HG03442 (cell line): Measurements from ENCODE around the gene IKBKE.
A peak's percentile ranks its signal among the peaks of the same experiment; 100 is the strongest.

Experiments used
- ATAC-seq: cut with Tn5 transposase; IDR thresholded peaks from one replicate; pipeline ENCODE4 v1.9.1; 2021; ENCODE audit warnings: mild to moderate bottlenecking, moderate library complexity; ENCODE audit not compliant: unreplicated experiment

Gene IKBKE

DNA sequence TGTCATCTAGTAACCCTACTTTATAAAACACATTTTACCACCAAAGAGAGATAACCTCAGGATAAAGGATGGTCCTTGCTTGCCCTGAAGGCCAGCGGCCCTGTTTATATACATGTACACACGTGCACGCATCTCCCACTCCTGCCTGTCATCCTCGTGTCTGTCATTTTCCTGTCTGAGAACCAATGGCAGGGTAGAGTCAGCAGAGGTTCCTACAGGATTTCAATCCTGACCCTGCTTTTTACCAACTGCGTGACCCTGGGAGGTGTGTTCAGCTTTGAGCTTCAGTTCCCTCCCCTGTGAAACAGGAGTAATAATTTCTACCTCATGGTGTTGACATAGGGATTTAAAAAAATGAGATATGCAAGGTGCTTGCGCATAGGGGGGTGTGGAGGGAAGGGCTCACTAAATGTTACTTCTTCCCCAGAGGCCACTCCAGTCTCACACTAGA is 24.8 kb downstream of the IKBKE start:
- ATAC-seq: no peak

DNA sequence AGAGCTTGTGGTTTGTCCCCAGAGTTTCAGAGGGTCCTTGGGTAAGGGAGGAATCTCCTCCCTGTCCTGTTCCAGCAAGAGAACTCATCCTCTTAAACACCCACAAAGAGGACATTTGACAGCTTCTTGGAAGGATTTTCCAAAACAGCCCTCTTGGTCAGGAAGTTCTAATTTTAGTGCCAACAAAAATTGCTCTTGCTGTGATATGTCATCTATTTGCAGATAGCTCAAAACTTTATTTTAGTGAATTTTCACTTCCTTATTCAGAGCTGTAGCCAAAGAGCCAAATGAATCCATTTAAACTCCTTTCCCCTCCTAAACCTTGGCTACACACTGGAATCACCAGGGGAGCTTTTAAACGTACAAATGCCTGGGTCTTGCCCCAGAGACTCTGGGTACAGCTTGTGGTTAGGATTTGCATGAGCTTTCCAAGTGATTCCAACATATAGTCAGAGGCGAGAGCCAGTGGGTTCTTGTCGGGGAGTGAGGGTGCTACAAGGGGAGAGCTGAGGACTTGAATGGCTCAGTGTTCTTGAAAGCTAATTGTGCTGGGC is 25.3 kb downstream of the IKBKE start:
- no peak for ATAC-seq

DNA sequence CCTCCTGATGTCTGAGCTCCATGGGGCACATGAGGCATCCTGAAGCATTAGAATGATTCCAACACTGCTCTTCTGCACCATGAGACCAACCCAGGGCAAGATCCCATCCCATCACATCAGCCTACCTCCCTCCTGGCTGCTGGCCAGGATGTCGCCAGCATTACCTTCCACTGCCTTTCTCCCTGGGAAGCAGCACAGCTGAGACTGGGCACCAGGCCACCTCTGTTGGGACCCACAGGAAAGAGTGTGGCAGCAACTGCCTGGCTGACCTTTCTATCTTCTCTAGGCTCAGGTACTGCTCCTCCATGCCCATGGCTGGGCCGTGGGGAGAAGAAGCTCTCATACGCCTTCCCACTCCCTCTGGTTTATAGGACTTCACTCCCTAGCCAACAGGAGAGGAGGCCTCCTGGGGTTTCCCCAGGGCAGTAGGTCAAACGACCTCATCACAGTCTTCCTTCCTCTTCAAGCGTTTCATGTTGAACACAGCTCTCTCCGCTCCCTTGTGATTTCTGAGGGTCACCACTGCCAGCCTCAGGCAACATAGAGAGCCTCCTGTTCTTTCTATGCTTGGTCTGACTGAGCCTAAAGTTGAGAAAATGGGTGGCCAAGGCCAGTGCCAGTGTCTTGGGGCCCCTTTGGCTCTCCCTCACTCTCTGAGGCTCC is 26.0 kb downstream of the IKBKE start:
- ATAC-seq: peak; percentile 67

DNA sequence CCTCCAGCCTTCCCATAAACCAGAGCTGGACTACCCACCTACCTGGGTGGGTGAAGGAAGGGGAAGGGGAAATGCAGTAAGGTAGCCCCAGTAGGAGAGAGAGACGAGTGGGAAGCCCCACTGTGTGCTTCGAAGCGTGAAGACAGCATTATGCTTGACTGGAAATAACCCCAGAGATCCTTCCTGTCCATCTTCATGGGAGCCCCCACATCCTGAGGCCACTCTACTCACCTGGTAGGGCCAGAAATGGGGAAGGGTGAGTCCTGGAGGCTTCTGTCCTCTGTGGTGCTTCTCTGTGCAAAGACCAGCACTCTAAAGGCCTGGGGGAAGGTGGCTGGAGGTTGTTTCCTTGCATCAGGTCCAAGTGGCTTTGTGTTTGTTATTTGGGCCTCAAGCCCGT is 27.1 kb downstream of the IKBKE start:
- no peak for ATAC-seq

DNA sequence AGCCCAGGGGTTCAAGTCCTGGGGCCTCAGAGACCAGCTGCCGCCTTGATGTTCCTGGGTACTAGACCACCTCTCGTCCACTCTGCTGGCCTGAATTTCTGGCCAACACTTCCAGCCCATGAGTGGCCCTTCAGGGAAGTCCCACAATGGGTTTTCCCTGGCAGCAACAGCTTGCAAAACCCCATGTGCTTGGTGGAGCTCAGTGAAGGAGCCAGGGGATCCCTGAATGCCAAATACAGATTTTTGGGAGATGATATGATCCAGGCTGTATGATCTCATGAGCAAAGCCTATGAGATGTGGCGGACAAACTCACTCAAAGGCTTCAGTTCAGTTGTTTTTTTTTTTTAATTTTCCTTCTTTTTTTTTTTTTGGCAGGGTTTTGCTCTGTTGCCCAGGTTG is 27.5 kb downstream of the IKBKE start:
- no peak for ATAC-seq

DNA sequence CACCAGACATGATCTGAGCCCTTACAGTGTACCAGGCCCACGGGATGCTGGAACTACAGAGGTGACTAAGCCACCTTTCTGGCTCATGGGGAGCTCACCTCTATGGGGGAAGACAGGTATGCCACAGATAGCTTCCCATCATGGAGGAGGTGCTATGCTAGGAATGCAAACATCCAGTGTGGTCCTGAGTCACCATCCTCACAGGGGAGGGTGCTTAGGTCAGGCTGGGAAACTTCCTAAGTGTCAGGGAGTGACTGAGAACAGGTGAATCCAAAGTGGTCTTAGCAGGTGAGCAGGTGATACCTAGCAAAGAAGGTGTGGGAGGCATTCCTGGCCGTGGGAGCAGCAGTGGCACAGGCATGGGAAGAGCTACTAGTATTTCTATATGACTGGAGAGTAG is 28.4 kb downstream of the IKBKE start:
- ATAC-seq: no peak

DNA sequence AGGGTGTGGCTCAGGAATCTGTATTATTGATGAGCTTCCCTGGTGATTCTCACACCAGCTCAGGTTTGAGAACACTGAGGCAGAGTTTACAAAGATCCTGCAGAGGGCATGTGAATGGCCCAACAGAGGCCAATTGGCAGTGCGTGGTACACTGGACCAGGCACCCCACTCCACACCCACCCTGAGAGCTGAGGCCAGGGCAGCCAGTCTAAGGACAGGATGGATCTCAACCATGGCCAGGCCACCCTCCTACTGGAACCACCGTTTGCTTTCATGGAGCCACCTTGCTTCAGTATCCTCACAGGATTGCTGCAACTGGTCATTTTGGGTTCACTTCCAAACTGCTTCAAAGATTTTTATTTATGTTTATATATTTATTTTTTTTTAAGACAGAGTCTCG is 29.8 kb downstream of the IKBKE start:
- no peak for ATAC-seq

DNA sequence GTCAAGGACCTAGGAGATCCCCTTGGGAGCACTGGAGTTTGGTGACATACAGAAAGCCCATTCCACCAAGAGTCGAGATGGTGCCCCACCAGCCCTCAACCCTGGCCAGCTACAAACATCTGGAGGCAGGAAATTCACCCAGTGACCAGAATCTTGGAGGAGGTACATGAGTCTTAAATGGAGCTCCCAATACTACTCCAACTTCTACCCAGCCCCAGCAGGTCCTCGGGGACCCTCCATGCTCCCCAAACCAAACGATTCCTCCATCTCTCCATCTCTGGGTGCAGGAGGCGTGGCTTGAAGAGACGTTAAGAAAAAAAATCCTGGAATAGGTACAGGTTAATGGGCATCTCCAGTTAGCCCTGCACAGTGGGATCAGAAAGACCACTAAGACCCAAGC is 31.6 kb downstream of the IKBKE start:
- no peak for ATAC-seq

DNA sequence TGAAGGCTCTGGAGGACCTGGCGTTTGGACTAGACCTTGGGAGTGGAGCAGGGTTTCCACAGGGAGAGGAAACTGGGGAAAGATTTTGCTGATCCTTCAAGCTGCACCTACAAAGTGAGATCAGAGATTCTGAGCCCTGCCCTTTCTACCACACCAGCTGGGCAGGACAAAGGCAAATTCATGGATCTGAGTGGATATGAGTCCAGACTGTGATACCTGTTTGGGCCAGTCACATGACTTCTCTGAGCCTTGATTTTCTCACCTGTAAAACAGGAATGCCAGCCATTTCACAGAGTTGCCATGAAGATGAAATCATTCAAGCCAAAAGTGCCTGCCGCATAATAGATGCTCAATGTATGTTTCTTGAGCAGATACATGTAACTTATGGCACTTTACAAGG is 32.1 kb downstream of the IKBKE start:
- no peak for ATAC-seq

DNA sequence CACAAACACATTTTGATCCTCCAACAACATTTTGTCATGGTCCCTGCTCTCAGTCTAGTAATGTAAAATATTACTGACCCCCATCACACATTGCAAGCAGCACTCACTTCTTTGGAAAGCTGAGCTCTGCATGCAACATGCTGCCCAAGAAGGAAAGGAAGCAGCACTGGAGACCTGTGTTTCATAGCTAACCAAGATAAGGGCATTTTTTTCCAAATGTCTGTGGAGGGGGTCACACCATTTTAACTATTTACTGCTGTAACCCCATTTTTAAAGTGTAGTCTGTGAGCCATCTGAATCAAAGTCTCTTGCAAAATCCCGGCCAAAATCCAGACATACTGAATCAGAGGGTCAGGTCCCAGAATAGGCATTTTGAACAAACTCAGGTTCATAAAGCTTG is 32.5 kb downstream of the IKBKE start:
- ATAC-seq: no peak

DNA sequence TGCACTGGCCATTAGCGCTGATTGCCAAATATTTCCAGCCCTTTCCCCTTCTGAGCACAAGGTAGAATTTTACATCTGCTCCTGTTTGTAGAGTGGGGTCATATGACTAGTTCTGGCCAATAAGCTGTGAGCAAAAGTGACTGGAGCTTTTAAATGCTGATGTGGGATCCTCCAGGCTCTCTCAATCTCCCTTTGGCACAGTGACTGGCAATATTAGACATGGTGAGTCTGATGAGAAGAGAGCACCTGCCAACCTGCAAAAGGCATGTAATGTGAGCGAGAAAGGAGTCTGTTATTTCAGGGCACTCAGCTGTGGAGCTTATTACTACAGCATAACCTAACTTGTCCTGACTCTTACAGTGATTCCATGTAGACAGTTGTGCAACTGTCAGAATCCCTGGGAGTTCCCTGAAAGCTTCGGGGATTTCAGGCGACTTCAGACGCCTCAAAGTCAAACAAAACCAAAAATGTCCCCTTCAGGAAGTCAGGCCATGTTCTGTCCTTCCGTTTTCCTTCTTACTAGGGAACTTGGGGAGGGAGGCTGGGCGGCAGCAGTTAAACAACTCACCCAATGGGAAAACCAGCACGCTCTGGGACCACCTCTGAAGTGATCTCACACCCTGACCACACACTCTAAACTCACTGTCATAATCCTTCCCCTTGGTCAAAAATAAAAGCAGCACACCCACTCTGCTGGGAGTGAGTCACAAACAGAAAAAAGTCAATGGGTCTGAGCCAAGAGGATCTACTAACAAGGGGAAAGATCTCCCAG is 33.5 kb downstream of the IKBKE start:
- peak; percentile 58 for ATAC-seq

DNA sequence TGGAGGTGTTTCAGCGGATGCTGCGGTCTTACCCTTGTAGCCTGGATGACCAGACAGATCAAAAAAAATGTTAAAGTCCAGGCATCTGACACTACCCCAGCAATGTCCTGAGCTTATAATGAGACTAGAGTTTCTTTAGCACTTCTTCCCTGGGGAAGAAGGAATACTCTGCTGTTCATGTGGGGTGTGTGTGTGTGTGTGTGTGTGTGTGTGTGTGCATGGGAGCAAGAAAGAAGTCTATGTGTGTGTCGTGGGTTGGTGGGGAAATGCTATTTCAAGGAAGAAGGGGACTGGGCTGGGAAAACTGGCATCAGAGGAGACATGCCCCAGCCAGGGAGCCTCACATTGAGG is 34.1 kb downstream of the IKBKE start:
- no peak for ATAC-seq

DNA sequence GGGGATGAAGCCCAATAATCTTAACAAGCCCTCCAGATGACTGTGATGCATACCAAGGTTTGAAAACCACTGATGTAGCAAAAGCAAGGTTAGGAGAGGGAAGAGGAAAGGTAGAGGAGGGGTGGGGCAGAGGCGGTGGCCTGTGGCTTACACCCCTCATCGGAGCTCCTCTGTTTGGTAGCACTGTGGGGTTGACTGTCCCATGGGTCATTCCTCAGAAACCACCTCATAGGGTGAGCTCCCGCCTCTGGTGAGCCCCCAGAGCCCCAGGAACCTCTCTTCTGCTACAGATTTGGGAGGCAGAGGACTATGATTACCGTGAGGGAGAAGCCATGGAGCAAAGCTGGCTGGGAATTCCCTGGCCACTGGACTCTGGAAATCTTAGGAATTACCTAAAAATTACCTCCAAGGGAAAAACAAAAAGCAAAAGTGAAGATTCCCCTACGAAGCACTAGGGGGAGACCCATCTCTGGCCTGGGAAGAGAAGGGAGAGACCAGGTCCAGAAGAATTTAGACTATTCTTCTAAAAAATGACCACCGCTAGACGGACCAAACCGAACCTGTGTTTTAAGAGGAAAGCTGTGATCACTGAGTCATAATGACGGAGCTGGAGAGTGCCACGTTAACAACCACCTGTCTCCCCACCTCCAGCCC is 35.6 kb downstream of the IKBKE start:
- no peak for ATAC-seq

DNA sequence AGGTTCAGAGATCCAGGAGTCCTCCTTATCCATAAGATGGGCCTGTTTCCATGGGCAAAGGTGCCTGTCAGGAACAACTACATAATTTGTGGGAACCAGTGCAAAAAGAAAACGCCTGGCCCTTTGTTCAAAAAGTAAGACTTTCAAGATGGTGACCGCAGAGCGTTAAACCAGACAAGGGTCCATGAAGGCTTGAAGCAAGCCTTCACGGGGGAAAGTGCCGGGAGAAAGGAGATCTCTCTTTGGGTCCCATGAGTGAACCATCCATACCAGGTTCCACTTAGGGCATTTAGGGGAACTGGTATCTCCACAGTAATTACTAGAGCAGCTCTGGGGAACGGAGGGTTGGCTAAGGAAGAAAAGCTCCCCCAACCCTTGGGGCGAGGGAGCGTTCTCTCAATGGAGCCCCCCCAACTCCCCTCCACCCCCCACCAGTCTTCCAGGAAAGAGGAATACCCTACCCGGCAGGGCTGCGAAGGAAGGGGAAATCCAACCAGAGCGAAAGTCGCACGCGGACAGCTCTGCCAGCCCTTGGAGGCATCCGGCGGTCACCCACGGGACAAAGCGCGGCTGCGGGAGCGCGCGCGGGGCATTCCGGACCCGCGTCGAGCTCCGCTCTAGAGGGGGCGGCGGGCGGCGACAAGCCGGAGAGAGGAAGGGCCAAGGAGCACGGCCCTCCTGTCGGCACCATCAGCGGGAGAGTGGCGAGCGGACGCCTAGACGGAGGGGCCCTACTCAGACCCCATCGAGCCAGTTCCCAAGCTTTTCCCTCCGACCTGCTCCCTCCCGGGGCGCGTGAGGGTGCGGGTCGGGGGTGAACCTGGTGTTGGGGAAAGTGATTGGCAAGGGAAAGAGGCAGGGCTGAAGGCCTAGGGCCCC is 36.4 kb downstream of the IKBKE start:
- ATAC-seq: peak; percentile 19

DNA sequence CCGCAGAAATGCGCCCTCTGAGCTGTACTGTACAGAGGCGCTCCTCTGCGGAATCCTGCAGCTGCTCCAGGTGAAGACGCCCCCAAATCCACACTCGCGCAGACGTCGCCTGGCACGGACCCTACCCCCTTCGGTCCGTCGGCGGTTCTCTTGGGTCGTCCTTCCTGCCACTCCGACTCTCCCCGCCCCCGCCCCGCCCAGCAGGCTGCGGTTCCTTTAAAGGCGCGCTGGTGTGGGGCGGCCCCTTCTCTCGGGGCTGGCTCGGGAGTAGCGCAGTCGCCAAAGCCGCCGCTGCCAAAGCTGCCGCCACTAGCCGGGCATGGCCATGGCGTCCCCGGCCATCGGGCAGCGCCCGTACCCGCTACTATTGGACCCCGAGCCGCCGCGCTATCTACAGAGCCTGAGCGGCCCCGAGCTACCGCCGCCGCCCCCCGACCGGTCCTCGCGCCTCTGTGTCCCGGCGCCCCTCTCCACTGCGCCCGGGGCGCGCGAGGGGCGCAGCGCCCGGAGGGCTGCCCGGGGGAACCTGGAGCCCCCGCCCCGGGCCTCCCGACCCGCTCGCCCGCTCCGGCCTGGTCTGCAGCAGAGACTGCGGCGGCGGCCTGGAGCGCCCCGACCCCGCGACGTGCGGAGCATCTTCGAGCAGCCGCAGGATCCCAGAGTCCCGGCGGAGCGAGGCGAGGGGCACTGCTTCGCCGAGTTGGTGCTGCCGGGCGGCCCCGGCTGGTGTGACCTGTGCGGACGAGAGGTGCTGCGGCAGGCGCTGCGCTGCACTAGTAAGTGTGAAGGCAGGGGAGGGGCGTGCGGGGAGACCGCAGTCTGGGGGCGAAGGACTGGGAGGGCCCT is 37.2 kb downstream of the IKBKE start, which contains the start of gene RASSF5:
Gene RASSF5 (plus strand): TSS at position 248 of the 846 bp plus-strand sequence. CDS start 72 bp downstream, at position 320.
- ATAC-seq: peak; percentile 55

DNA sequence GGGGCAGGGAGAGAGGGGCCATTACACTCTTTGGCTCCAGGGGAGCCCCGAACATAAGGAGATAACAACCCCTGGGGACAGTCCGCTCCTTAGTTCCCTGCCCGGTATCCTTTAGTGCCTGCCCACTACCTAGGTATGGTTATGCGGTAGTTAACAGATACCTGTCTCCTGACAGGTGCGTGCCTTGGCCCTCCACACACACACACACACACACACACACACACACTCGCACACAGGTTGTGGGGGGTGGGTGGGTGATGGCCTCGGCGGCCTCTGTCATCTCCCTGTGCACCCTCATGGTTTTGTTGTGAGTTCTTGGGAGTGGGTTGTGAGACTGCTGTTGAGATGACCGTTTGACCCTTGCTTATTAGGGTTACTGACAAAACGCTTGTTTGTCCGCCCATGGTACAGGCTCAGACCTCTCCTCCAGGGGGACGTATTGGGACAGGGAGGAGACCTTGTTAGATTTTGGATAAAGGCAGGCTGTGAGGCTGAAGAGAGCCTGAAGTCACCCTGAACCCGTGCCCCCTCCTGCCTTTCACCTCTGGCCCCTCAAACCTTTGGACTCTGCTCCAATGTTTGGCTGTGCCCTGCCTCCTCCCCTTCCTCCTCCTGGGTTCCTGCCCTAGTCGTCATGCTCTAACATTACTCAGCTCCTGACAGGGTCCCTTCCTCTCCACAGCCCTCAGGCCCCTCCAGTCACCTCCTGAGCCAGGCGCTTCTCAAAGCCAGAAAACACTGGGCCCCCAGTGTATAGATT is 38.0 kb downstream of the IKBKE start:
- no peak for ATAC-seq

DNA sequence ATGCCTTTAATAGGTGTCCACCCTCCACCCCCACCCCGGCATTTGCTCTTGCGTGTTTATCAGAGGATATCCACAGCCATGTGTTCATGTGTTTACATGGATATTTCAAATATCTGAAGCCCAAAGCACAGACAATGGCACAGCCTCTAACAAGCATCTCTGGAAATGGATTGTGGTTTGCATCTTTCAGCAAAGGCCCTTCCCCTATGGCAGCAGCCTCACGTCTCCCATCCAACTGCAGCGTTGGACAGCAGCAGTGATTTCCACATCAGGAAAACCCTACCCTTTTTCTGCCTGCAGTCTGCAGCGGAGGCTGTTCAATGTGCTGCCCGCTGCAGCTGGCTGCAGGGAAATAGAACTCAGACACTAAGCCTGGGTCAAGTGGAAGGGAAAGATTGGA is 38.7 kb downstream of the IKBKE start:
- no peak for ATAC-seq

DNA sequence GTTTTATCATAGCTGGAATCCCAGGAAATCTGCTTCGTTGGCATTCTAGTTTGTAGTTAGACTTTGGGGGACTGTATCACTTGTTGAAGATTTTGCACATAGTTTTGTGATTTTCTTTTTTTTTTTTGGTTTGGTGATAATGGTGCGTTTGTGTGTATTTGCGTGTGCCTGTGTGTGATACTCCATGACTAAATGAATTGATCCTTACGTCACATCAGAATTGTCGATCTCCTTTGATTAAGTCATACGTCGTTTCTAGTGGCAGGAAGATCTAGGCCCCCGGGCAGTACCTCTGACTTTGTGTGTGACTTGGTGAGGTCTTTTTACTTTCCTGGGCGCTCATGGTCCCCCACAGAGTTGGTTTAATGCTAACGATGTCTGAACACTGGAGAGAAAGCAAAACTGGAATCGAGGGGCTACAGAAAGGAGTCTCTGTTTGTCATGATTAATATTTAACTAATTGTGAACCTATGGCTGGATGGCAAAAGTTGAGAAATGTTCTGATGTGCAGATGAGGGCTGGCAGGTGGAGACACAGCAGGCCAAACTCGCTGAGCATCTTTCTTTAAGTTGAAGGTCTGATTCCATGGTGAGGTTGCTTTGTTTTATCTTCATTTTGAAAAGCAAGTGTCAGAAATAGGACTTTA is 39.5 kb downstream of the IKBKE start:
- no peak for ATAC-seq

DNA sequence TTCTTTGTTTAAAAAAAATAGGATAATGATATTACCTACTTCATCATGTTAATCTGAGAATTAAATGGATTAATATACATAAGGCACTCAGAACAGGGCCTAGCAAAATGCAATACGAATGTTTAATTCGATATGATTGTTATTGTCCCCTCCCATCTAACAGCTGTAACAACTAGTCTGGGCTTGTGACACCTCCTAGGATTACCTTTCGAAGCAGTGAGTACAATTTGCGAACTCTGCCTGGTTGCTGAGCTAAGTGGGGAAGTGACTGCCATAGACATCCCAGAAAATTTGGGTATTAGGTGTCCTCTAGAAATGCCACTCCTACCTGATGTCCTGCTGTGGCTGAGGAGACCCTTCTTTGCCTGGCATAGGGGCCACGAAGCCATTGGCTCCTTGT is 40.1 kb downstream of the IKBKE start:
- ATAC-seq: no peak
